DMS79 treated with DMSO at 0.1 percent for 48 hours (cell line): Measurements from ENCODE around the gene PARD3B.
A peak's percentile ranks its signal among the peaks of the same experiment; 100 is the strongest.

ENCODE experiments used
- DNase-seq: peaks from one replicate; lab custom pipeline; 2025; lab: John Stamatoyannopoulos, UW

PARD3B gene

DNA sequence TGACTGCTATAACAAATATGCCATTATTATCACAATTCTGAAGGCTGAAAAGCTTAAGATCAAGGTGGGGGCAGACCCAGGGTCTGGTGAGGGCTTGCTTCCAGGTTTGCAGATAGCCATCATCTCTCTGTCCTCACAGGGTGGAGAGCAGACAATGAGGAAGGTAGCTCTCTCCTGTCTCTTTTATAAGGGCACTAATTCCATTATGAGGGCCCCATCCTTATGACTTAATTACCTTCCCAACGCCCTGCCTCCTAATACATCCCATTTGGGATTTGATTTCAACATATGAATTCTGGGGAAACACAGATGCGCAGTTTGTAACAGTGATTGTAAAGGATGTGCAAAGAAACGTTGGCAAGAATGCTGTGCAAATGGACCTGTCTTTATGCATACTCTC is 44.8 kb downstream of the PARD3B start:
- no peak for DNase-seq

DNA sequence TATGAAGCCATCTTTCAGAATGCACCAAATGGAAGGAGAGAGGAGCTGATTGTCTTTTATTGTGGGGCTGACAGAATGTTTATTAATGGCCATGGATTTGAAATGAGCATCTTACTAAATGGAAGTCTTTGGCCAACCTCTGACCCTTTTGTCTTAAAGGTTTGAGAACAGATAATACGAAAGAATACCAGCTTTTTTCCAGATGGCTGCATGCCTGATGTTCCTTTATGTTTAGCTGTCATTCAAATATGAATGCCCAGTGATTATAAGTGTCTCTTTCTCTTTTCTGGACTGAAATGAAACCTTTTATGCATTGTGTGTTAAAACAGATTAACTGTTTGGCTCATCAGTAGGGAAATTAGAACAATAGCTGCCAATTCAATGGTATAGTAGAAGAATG is 46.0 kb downstream of the PARD3B start:
- no peak for DNase-seq

DNA sequence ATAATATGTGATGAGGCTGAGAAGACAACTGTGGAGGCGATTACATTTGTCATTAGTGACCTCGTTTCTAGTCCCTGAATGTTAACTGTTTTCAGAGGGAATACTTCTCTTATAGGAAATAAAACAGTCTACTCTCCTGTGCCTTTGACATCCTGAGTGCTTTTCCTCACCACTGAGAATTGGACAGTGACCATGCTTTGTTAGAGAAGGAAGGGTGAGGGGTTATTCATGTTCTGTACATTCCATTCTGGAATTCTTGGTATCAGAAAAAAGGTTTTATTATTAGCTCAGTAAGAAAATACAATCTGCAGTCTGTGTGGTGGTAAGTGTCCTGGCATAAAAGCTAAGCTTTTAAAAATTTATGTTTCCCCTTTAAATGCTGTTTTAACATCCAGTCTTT is 58.8 kb downstream of the PARD3B start:
- DNase-seq: no peak

DNA sequence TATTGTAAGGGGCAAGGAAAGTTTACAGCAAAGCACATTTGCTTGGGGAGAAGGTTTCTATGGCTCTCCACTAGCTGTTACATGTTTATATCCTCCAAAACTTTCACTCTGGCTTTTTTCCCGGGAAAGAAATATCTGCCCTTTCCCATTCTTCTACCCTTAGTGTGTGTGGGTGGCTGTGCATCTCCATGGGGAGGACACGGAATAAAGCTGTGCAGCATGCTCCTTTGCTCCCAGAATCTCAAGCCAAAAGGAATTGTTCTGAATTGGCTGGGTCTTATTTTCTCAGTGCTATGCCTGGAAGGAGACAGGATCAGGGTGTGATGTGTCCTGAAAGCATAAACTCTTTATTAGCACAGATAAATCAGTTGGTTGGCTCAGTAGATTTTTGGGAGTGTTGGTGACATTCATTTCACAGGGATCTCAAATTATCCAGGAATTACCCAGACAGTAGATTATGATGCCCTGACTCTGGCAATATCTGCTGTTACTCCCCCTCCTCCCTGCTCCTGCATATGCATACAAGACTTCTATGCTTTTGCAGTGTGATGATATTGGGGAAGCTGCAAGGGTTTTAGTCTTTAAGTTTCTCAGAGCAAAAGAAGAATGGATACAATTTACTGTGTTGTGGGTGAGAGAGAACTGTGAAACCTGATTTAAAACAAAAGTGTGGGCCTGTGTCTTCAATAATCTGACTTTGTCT is 63.1 kb downstream of the PARD3B start:
- no peak for DNase-seq

DNA sequence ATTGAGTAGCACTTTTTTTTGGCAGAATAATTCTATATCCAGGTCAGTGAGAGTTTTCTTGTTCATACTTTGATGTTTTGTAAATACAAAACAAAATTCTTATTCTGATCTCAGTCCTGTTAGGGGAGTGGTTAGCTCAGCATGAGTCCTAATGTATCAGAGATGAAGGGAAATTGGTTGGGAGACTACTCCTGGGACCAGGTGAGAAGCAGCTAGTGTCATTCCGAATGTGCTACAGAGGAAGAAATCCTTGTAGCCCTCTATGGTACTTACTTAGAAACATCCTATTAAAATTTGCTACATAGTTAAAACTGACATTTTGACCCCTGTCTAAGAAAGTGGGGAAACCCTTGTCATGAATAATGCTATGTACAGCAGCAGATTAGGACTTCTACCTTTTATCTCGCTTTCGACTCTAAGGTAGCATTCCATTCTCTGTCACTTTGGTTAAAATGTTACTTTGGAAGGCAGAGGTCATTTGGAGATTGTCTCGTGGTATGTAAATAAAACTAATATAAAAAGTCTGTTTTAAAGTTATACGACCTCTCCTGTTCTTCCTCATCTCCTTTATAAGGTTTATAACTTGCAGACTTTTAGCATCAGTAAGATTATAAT is 65.8 kb downstream of the PARD3B start:
- no peak for DNase-seq

DNA sequence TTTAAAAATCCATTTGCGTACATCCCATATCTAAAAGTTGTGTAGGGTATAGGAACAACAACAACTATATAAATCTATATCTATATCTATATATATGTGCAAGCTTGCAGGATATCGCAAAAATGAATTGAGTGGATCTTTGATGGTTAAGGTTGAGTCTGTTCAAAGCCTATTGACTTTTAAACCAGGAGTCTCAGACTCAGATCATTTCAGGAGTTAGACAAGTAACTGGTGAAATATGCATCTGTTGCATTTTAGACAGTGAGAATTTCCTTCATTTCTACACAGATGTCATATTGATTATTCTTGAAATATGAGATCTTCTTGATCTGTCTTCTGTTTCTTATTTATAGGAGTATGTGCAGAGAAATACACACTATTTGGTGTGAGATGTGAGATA is 66.5 kb downstream of the PARD3B start:
- no peak for DNase-seq

DNA sequence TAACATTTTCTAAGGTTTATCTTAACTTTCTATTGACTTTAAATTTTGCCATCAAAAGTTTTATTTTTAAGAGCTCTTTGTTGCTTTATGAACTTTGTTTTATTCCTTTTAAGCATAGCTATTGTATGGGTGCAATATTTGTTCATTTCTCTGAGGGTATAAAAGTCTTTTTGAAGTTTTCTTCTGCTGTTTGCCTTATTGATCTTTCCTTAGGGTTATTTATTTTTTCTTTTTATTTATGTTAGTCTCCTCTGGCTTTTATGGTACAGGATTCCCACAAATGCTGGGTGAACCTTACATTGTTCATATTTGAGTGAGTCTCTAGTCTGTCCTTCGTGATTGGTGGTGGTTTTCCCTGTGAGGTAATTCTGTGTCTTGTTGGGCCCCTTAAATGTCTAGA is 68.4 kb downstream of the PARD3B start:
- DNase-seq: no peak

DNA sequence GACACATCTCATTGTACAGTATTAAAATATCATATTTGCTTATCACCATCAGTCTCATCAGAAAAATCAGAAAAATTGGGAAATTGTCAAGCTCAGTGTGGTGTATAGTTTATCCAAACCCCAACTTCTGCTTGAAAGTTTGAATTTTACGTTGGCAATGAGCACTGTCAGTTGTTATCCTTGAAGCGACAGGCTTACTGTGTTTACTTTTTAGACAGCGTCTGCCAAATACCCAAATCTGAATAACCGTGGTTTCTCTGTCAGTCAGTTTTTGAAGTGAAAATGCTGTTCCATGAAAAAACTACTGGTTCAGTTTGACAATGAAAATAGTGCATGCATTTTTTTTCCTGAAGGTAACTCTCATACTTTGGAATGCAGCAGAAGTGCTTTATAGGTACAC is 70.2 kb downstream of the PARD3B start:
- no peak for DNase-seq

DNA sequence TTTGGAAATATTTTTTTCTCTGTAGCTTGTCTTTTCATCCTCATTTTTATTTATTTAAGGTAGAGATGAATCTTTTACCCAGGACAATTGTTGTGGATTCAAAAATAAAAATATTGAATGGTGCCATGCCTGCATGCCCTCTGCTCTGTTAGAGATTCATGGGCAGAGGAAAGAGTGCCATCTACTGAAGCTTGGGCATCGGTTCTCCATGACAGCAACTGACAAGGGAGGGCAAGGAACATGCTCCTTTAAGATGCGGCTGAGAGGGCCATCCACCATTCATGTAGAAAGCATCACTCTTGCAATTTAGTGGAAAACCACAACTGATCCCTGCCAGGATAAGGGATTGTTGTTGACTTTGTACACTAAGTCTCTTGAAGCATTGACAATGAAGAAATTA is 79.9 kb downstream of the PARD3B start:
- DNase-seq: peak; percentile 14

DNA sequence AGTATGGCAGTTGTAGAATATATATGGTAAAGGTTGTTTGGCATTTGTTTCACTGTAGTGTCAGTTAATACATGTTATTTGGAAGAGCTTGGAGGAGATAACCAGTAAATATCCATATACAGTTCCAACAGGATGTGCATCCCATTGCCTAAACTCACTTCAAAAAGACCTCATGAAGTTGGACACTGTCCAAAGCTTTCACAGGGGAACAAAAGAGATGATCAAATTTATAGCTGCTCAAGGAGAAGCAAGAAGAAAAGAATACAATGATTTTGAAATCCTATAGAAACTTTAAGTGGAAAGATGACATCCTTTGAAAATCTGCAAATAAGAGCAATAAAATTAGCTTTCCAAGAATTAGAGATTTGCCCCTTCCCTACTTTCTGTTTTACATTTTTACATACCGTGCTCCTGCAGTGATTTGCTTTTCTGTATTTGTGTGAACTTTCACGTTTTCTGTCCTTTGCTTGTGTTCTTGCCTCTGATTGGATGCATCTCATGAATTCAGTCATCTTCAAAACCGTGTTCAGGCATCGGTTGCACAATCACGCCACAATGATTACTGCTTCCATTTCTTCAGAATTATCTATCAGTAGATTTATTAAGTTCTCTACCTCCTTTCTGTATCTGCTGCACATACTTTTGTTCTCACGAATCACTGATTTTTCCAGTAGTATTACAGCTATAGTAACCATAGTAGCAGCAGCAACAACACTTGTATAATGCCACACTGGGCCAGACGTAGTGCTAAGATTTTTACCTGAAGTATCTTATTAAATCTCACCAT is 83.8 kb downstream of the PARD3B start:
- DNase-seq: no peak

DNA sequence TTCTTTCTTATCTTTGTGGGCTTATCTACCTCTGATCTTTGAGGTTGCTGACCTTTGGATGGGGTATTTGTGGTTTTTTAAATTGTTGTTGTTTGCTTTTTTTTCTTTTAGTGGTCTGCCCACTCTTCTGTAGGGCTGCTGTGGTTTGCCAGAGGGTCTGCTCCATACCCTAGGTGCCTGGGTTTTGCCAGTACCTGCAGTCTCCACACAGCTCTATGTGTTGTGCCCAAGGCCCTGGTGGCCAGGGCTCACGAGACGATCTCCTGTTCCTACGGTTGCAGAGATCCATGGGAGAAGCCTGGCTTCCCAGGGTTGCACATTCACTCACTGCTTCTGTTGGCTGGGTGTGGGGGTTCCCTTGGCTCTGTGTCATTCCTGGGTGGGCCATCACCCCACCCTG is 87.1 kb downstream of the PARD3B start:
- no peak for DNase-seq

DNA sequence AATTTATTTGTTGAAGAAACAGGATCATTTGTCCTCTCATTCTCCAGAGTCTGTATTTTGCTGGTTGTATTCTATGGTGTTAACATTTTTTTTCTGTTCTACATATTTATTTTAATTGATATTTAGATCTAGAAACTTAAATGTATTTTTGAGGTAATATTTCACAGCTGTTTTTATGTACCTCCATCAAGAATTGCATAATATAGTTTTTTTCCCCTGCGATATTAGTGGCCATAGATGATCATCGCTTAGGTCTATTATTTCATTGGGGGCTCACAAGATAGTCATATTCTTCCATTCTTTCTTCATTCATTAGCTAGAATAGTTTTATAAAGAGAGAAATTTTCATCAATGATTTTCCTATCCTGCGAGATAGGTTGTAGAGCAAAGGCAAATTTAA is 89.3 kb downstream of the PARD3B start:
- no peak for DNase-seq

DNA sequence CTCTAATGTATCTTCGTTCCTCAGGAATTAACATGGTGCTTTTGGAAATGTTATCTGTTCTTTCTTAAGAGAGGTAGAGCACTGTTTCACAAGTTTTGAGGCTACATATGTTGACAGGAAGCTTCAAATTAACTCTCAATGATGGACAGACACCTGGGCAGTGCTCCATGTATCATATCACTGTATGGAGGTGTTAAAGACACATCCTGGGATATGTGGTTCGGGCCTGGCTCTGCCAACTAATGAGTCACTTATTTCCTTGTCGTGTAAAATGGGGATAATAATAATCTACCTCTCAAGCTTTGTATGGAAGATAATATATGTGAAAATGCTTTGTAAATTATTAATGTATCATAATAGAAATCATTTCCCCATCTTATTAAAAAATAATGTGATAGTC is 90.2 kb downstream of the PARD3B start:
- no peak for DNase-seq

DNA sequence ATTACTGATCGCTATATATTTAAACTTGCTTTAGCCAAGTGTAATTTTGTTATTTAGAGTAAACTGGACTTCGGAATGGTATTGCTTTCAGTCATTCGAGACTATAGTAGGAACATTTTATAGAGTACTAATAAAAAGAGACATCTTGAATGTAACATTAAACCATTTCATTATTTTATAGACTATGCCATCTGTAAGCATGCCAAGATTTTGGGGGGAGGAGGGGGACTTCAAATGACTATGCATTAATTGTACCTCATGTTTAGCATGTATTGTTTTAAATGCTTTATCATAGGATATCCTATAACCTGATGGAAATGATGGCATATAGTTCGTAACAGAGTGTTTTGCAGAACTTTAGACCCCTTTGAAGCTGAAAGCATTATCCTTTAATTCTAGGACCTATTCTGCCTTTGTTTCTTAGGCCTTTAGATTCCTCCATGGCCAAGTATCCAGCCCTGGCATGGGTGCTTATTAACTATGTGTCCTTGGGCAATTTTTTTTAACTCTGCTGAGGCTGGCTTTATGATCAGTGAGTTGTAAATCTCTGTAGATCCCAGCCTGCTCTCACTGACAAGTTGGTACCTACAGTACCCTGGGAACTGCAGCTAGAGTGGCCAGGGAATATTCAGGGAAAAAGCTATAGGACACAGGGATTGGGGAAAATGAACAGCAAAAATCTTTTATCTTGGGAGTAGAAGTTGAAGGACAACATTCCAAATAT is 93.4 kb downstream of the PARD3B start:
- no peak for DNase-seq

DNA sequence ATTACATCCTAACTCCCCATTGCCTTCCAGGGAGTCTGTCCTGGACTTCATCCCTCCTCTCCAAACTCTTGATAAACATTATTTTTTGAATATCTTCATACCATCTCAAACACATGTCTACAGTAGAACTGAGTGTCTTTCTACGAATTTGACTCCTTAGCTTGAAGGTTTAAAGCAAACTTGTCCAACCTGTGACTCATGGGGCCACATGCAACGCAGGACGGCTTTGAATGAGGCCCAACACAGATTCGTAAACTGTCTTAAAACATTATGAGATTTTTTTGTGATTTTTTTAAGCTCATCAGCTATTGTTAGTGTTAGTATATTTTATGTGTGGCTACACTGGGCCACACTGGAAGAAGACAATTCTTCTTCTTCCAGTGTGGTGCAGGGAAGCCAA is 98.1 kb downstream of the PARD3B start:
- DNase-seq: no peak

DNA sequence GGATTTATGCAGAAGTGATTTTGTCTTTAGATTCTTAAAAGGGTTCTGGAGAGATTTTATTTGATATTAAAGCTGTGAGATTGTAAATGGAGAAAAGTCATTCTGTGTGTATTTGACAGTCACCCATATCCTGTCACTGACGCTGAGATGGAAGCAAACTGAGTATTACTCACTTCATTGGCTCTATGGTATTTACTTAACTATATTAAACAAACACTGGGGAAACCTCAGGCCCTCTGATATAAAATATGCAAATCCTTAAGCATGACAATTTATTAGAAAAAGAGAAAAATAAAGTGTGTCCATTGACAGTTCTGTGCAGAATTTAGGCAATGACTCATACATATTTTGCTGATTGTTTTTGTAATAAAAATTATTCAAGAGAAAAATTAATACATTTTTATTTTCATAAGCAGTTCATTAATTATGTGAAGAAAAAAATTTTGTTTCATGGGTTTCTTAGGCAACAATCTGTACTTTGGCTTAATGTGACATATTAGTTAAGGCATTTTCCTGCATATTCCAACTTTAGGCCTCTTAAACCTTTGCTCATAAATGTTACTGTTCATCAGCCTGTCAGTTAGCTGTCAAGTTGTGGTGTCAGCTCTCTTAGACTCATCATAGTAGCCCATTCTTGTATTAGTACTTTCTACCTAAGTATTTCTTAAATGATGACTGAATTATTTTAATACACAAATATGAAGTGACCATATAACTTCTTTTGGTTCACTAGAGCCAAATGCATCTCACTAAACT is 99.9 kb downstream of the PARD3B start:
- no peak for DNase-seq

DNA sequence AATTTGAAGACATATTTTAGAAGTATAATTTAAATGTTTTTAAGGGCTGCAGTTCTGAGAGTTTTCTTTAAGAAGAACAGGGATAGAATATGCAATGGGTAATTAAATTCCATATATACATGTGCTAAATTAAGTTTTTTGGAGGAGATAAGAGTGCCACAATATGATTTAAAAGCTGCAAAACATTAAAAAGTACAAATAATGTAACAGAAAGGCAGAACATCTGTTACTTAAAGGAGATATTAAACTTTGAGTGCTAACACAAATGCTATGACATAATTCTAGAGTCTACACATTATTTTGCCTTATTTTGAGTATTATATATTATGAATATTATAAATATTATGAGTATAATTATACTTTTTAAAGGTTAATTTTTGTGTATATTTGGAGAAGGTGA is 102.4 kb downstream of the PARD3B start:
- no peak for DNase-seq

DNA sequence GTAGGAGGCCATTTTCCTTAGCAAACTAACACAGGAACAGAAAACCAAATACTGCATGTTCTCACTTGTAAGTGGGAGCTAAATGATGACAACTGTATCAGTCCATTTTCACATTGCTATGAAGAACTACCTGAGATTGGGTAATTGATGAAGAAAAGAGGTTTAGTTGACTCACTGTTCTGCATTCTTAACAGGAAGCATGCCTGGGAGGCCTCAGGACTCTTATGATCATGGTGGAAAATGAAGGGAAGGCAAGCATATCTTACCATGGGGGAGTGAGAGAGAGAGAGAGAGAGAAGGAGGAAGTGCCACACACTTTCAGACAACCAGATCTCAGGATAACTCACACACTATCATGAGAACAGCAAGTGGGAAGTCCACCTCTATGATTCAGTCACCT is 105.3 kb downstream of the PARD3B start:
- DNase-seq: no peak

DNA sequence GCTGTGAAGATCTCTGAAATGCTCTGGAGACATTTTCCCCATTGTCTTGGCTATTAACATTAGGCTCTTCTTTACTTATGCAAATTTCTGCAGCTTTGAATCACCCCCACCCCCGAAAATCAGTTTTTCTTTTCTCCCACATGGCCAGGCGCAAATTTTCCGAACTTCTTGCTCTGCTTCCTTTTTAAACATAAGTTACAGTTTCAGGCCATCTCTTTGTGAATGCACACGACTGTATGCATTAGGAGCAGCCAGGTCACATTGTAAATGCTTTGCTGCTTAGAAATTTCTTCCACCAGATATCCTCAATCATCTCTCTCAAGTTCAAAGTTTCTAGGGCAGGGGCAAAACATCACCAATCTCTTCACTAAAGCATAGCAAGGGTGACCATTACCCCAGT is 106.8 kb downstream of the PARD3B start:
- no peak for DNase-seq

DNA sequence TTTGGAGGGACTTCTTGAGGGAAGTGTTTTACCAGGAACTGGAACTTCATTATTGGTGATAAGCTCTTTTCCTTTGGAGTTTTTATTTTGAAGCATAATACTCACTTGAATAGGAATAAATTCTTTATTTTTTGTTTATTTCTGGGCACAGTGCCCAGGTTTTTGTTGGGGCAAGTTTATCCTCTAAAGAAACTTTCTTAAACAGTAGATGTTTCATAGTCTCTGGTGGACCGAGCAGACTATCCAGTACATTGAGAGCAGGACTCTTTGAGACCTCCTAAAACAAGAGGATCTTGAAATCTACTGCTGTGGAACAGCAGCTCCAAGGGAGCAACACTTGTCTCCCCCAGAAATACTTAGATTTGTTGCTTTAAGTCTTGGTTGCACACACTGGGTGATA is 109.4 kb downstream of the PARD3B start:
- no peak for DNase-seq

DNA sequence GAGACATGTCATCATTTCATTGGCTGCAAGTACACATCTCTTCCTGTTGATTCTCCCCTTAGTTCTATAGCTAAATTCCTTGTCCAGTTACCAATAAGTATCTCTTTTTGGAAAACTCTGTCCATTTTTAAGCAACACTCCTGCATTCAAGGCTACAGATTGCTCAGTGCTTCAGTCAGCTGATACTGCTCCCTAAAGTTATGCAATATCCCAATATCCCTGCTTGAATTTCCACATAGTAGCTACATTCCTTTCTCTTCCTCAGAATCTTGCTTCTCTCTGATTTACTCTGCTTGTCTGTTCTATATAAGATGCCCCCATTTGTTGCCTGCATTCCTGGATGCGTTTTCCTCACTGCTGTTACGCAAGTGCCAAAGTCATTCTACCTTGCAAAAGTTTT is 109.8 kb downstream of the PARD3B start:
- no peak for DNase-seq

DNA sequence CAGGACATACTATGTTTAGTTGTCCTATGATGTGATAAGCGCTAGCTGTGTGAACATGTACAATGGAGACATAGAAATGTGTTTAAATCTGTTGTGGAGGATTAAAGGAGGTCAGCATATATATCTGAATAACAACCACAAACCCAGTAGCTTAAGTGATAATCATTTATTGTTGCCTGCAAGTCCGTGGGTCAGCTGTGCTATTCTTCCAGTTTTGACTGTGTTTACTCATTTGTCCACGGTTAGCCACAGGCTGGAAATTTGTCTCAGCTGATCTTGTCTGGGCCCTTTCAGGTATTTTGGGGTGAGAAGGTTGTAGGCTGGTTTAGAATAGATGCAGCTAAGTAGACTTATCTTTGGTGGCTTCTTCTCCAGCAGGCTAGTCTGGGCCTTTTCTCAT is 110.4 kb downstream of the PARD3B start:
- DNase-seq: no peak
